Epidermal melanocyte (primary cell): ENCODE data around the gene ADAP1.
"Not testable (repeated sequence)": the region's sequence is repeated elsewhere in the genome, so short reads cannot be mapped to it uniquely, and the experiment has no call there.

Experiments used
- DNase-seq: peaks from one replicate; pipeline ENCODE4 v3.0.0; 2011; ENCODE audit warnings: low spot score; ENCODE audit not compliant: insufficient read length

The ADAP1 gene

DNA sequence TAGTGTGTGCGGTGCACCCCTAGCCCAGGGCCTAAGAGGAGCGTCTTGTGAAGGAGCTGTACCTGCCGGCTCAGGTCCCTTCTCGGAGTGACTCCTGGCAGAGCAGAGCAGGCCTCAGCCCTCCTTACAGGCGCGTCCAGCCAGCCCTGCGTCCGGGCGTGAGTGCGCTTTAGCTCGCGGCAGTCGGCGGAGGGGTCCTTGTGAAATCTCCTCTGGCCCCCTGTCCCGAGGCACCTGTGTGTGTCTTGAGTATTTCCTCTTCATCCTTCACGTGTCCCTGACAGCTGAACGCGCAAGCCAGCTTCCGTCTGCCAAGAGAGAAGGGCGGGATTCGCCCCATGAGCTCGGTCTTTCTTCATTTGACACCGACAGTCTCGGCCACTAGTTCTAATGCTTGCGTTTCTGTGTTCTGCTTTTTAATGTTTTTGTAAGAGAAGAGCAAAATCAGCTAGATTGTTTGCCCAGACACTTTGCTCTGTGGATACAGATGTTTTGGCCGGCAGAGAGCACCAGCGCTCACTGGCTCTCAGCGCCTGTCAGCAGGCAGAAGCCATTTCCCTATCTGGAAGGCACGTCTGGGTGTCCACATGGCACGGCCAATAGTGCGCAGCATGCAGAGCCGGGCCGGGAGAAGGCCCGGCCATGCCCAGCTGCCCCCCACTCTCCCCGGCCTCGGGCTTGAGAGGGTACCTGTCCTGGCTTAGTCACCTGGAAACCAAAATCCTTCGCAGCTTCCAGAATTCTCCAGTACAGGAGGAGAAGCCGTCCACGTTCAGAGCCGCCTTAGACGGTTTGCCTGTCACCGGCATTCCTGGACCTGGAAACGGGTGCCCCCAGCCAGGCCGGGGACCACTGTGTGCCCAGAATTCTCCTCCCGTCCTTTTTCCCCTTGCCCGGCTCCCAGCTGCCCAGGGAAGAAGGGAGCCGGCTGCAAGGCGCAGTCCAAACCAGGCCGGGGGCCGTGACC, 71.1 kb downstream of the ADAP1 start:
- DNase-seq = no peak

DNA sequence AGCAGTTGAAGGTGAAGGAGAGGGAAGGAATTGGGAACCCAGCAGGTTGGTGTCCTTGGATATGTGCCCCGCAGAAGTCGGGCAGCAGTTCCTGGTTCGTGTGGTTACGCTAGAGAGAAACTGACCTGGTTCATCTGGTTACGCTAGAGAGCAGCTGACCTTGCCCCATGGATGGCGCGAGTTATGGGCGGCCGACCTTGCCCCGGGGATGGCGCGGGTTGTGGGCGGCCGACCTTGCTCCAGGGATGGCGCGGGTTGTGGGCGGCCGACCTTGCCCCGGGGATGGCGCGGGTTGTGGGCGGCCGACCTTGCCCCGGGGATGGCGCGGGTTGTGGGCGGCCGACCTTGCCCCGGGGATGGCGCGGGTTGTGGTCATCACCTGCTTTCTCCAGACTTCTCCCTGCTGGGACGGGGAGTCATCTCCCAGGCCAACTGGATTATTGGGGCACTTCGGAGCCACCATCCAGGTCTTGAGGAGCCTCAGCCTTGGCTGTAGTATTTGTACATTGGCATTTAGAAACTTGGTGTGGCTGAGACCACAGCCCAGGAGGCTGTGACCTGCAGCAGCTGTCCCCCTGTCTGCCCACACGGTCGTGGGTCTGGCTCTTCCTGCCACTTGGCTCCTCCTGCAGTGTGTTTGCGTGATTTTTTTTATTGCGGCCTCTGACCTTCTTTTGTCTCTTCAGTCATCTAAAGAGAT, 72.0 kb downstream of the ADAP1 start:
- no peak for DNase-seq

DNA sequence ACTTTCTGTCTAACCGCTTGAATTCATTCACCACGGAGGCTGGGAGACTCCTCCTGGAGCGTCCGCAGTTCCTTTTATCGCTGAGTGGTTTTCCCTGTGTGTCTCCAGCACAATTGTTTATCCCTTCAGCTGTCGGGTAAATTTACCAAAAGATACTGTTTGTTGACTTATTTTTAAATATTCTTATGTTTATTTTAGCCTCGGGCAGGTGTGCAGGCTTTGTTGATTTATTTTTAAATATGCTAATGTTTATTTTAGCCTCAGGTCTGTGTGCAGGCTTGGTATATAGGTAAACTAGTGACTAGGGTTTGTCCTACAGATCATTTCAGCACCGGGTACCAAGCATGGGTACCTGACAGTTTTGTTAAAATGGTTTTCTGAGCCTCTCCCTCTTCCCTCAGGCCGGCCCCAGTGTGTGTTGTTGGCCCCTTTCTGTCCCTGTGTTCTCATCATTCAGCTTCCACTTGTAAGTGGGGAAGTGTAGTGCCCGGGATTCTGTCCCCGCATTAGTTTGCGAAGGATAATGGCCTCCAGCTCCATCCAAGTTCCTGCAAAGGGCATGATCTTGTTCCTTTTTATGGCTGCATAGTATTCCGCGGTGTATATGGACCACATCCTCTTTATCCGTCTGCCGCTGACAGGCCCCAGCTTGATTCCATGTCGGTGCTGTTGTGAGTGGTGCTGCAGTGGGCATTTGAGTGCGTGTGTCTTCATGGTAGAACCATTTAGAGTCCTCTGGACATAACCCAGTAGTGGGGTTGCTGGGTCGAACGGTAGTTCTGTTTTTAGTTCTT, 72.8 kb downstream of the ADAP1 start:
- DNase-seq = no peak

DNA sequence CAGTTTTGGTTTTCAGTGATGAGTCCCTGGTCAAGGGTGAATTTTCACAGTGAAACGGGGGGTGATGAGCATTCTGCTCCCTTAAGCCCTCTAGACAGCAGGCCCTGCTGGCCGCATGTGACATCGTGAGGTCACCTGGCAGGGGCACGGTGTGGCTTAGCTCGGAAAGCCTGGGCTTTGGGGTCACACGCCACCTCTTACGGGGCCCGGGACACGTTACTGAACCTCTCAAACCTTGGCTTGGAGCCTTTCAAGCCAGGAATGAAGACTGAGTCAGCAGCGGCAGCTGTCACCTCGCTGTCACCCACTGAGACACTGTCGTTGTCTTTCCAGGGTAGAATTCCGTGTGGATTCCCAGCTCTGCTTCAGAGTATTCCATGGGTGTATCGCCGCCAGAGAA, 74.0 kb downstream of the ADAP1 start:
- no peak for DNase-seq

DNA sequence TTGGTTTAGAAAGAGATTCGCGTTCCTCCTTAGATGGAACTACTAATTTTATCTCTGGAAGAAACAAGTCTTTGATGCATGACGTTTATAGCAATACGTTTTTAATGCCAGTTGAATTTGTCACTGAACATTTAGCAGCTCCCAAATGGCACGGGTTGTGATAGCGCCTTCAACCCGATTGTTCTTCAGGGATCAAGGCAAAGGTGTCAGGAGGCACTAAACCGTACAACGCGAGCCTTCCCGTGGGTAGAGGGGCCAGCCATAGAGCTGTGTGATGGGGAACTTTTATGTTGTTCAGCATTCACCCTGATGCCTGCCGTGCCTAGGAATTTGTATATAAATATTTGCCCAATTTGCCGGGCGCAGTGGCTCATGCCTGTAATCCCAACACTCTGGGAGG, 74.8 kb downstream of the ADAP1 start:
- no peak for DNase-seq

DNA sequence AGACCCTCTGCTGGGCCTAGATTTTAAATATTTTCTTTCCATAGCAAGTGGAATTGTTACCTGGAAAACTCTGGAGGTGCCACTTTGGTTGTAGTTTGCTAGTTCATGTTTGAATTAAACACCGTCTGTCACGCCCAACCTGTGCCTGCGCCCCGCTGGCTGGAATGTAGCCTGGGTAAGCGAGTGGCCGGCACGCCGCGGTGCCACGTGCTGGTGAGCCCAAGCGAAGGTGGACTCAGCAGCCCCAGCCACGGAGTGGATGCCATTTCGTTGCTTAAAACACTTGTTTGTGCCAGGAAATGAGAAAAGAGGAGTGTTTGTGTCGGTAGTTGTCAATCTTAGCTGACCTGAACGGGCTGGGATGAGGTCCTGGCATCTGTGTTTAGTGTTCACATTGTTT, 75.4 kb downstream of the ADAP1 start:
- DNase-seq = no peak

DNA sequence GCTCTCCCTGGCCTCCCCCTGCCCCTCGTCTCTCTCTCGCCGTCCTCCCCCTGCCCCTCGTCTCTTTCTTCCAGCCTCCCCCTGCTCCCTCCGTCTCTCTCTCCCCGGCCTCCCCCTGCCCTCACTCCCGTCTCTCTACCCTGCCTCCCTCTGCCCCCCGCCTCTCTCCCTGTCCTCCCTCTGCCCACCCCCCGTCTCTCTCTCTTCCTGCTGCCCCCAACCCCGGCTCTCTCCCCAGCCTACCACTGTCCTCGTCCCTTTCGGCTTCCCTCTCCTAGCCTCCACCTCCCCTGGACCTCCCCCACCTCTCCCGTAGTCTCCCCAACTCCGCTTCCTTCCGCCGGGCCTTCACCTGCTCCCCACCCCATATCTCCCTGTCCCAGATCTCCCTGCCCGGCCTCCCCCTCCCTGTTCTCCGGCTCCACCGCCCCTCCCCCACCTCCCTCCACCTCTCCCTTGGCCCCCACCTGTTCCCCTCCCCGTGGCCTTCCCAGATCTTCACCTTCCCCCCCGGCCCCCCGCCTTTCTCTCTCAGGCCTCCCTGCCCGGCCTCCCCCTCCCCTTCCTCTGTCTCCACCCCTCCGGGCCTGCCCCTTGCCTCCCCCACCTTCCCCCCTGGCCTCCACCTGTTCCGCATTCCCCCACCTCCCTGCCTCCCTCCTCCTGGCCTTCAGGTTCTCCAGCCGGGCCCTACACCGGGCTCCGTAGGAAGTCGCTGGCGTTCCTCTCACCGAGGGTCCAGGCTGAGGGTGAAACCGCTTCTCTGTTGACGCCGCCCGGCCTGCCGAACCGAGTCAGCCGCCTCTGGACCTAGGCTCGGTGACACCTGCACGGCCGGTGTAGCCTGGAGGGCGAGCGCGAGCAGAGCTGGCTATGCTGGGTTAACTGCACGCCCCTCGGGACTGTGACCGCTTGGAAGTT, 76.9 kb downstream of the ADAP1 start:
- DNase-seq = no peak

DNA sequence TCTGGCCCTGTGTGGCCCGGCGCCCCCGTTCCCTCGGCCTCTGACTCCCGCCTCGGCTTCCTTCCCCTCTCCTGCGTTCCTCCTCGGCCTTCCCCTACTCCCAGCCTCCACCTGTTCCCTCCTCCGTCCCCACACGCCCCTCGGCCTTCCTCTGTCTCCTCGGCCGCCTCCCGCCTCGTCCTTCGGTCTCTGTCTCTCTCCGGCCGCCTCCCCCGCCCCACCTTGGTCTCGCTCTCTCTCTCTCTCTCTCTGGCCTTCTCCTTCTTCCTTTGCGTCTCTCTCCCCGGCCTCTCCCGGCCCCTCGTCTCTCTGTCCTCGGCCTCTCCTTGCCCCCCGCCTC, 77.5 kb downstream of the ADAP1 start:
- no peak for DNase-seq

DNA sequence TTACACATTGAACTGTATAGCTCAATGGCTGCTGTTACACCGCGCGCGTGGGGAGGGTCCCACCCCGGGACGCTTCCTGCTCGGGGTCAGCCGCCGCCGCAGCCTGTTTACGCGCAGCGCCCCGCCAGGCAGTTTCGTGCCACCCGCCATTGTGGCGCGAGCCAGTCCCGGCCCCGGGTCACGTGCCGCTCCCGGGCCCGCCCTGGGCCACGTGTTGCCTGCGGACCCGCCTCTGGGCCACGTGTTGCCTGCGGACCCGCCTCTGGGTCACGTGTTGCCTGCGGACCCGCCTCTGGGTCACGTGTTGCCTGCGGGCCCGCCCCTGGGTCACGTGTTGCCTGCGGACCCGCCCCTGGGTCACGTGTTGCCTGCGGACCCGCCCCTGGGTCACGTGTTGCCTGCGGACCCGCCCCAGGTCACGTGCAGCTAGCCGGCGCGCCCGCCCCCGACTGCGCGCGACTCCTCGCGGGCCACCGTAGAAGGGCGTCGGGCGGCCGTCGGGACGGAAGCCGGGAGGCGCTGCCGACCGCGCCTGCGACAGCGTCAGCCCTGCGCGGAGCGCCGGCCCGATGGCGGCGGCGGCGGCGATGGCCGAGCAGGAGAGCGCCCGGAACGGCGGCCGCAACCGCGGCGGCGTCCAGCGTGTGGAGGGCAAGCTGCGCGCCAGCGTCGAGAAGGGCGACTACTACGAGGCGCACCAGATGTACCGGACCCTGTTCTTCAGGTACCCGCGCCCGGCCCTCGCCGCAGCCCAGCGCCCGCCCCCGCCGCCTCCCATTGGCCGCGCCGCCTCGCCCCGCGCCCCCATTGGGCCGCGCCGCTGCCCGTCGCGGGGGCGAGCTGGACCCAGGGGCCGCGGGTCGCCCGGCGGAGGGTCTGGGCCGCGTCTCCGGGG, 78.2 kb downstream of the ADAP1 start, which contains the start of gene GET4:
GET4 (plus strand) TSS at position 478 of the 895 bp plus-strand sequence; CDS start at position 570, 92 bp downstream.
- peak; percentile 76 for DNase-seq

DNA sequence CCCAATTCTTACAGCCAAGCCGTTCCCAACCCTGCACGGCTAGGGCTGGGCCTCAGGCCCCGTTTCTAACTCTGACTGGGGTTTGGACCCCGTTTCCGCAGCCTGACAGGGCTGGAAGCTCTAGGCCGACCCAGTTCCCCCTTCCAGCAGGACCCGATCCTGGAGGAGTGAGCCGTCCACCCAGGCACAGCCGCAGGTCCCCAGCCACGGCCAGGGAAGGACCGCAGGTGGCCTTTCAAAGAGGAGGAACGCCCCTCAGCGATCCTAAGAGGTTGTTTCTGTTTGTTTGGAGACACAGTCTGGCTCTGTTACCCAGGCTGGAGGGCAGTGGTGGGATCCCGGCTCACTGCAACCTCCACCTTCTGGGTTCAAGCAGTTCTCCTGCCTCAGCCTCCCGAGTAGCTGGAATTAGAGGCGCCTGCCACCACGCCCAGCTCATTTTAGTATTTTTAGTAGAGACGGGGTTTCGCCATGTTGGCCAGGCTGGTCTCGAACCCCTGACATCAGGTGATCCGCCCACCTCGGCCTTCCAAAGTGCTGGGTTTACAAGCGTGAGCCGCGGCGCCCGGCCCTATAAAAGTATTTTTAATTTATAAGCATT, 78.9 kb downstream of the ADAP1 start:
- DNase-seq = no peak

DNA sequence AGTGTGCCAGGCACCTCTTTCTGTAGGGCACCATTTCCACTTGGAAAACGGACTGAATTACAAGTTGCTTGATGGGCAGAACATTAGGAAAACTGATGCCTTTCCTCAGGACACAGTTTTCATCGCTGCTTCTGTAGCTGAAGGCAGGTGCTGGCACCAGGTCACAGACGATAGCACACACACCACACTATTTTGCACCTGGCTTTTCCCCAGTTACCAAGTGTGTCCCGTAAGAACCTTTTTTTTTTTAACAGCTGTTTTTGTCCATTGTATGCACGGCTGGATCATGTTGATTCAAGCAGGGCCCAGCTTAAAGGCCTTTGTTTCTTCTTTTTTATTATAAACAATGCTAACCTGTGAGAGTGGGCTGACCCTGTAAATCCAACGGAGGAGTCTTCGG, 79.4 kb downstream of the ADAP1 start:
- DNase-seq = no peak

DNA sequence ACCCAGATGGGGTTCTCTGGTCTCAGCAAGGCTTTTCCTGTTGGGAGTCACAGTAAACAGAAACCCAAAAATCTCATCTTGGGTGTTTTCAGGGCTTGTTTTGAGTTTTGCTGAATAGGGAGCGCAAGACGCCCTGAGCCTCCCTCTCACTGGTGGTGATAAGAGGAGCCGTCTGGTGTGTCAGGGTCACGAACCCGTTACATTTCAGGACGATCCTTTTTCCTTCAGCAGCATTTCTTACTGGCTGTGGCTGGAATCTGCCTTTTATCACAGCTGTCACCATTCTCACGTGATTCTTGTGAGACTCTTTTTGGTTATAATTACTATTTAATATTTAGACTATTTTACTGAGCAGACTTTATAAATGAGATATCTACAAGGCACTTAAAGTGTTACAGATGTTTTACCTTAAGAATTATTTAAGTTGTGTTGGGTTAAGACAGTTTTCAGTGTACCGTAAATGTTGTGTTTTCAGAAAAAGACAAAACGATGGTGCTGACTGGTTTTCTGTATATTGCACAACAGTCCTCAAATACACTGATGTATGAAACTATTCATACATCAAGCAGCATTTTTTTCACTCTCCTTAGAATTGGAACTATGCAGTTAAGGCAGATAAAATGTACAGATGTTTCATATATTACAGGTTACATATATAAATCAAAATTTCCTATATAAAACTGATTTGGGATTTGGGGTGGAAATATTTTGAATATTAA, 80.3 kb downstream of the ADAP1 start:
- DNase-seq = no peak

DNA sequence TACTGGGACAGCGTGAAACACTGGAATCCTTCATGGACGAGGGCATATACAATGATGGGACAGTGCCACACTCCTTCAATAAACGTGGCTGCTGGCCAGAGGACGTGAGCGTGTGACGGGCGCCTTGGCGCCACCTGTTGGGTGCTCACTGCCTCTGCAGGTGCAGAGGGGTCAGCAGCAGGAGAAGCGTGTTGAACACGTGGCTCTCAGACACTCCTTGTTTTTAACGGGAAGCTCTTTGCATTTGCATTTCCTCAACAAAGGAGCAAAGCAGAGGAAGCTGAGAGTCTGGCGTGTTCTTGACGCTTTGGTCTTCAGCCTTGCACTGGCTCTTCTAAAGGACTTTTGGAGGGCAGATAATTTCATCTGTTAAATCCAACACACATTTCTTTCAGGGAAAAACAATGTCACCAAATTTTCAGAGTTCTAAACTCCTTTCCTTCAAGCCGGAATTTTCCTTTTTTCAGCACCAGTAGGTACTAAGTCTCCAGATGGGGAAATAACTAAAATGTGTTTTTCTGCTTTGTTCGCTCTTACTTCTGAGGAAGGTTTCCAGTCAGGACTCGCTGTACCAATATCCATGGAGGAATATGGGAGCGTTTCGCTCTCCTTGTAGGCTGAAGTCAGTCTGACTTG, 81.0 kb downstream of the ADAP1 start:
- peak; percentile 83 for DNase-seq

DNA sequence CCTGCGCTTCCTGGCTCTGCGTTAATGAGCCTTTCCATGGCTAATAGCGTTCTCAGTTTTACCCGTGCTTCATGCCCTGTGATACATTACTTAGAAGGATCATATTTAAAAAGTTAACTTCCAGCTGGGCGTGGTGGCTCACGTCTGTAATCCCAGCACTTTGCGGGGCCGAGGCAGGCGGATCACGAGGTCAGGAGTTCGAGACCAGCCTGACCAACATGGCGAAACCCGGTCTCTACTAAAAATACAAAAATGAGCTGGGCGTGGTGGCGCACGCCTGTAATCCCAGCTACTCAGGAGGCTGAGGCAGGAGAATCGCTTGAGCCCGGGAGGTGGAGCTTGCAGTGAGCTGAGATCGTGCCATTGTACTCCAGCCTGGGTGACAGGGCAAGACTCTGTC, 81.8 kb downstream of the ADAP1 start:
- DNase-seq = not testable (repeated sequence)

DNA sequence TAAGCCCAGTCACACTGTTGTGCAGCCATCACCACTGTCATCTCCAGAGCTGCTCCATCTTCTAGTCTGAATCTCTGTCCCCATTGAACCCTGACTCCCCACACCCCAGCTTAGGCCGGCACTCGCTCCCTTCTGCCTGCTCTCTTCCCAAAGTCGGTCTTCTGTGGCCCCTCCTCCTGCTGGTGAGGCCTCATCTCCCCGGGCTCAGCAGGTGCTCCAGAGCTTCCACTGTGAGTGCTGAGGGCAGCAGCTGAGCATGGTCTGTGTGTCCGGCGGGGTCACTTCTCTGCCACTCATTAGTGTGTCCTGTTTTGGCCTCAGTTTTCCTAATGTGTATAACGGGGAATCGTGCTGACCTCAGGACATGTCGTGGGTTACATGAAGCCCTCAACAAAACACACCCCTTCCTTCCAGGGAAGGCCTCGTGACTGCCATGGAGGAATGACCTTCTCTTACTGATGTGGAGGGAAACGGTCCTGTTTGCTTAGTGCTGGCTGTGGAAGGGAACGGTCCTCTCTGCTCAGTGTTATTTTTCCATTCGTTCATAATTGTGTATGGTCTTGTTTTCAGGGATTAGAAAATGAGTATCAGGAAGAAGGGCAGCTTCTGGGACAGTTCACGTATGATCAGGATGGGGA, 82.5 kb downstream of the ADAP1 start:
- DNase-seq = no peak

DNA sequence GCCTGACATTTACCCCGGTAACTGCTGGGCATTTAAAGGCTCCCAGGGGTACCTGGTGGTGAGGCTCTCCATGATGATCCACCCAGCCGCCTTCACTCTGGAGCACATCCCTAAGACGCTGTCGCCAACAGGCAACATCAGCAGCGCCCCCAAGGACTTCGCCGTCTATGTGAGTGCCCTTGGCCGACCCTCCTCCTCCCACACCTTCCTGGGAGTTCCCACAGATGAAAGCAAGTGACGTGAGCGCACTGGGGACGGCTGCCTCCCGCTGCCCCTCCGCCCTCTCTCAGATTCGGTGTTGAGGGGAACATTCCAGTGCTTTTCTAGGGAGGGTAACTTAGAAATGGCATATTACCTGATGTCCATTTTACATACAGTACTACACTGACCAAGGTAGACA, 85.1 kb downstream of the ADAP1 start:
- no peak for DNase-seq

DNA sequence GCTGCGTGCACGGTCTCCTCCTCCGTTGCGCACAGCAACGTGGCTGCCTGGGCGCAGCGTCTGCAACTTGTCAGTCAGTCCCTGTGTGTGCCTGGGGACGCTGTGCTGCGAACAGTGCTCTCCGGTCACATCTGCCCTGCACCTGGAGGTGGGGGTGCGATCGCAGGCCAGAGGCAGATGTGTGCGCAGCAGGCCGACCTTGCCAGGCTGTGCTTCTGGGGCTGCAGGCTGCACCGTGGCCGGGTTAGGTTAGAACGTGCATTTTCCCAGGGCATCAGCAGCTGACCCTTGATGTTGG, 86.3 kb downstream of the ADAP1 start:
- no peak for DNase-seq
